GM12891 (cell line): ENCODE data around the gene RPGRIP1L.

Experiments
- POLR2A ChIP-seq: IDR thresholded peaks from 2 replicates; pipeline ENCODE4 v1.6.1; 2011; ENCODE audit warnings: low read depth, low read length, control low read depth
- POLR2AphosphoS5 ChIP-seq: IDR thresholded peaks from 2 replicates; pipeline ENCODE4 v1.6.1; 2011; ENCODE audit warnings: low read depth, low read length, control low read depth
- TAF1 ChIP-seq: IDR thresholded peaks from 2 replicates; pipeline ENCODE4 v1.6.1; 2011; ENCODE audit warnings: low read depth, low read length, control low read depth

- TF ChIP-seq POLR2A (no peak), POLR2AphosphoS5 (no peak), TAF1 (no peak)
Measured at GRCh38 chr16:53711390-53711789, 7.7 kb upstream of the RPGRIP1L start.
